Measurements from ENCODE around the gene VPS9D1. TPM values are rescaled to one million over a fixed set of nuclear protein-coding genes. Genes with fewer than 3 reads are reported as not detected.

The VPS9D1 gene
- total RNA-seq = 8.0 and 9.0 TPM in 2 replicates

GRCh38 chr16:89720813-89721545 lies at the start of gene VPS9D1, which contains the start of gene ZNF276:
VPS9D1 (minus strand) TSS chr16:89720898; CDS start chr16:89720861, 37 bp downstream.
ZNF276 (plus strand) TSS chr16:89721537; CDS start chr16:89721641, 104 bp downstream.

DNA sequence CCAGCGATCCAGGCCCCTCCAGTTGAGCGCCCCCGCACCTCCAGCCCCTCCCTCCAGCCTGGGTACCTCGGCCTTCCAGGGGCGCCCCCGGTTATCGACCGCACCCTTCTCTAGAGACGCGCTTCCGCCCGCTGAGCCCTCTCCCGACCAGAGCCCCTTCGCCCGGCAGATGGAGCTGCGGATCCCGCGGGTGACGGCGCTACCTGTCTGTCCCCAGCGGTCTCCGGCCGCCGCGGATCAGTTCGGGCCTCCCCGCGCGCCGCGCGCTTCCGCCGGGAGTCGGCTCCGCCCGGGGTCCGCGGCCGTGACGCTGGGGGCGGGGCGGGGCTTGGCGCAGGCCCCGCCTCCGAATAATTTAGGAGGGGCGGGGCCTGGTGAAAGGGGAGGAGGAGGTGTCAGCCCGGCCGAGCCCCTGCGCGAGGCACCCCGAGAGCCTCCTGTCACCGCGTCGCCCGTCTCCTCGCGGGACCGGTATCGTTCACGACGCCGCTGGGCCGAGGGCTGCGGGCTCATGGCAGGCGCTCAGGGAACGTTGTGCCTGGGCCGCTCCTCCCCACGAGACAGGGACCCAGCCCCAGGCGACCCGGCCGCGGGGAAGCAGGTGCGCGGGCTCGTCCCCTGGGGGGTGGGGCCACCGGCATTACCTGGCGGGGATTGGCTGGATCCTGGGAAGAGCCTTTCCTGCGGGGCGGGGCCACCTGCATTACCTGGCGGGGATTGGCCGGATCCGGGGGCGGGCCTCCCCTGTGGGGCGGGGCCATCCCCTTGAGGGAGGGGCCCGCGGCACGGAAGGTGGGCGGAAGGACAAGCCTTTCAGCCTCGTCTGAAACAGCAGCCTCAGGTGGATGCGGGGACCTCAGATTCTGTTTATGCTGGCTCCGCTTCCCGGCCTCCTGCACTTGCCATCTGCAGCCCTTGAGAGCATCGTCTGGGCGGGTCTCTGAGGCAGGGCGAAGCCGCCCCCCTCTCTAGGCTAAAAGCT lies 19.0 kb downstream of the VPS9D1 start, which contains the start of gene SPATA2L:
SPATA2L (minus strand) TSS at position 281 of the 982 bp plus-strand sequence. CDS start 473 bp downstream, outside the sequence.

GRCh38 chr16:89686520-89687091 lies 34.1 kb downstream of the VPS9D1 start, which contains the start of gene CDK10:
CDK10 (plus strand) TSS chr16:89686689; CDS start chr16:89686711, 22 bp downstream.

DNA sequence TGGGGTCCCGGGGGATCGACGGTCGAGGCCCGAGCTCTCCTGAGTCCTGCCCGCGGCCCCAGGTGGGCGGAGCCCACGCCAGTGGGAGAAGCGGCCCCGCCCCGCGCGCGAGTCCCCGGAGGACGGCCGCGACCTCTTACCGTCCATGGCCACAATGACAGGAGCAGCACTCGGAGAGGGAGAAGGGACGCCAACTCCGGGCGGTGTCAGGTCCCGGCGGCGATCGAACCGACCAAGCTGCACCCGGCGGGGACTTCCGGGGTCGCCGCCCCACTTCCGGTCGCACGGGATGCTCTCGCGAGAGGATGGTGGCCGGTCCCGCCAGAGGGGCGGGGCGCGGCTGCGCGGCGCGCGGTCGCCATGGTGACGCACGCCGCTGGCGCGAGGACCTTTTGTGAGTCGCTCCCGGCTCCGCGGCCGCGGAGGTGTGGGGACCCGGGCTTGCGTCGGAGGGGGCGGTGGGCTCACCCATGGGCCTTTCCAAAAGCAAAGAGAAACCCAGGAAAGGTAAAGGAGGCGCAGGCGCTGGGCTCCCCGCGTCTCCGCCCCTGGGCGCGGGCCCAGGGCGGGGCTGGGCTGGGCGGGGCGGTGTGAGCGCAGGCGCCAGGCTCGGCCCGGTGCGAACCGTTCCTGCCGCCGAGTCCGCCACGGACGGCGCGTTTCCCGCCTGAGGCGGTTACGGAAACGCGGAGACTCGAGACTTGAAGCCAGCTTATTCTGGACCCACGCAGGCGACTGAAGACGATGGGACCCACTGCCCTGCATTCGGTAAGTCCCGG lies 63.1 kb downstream of the VPS9D1 start, which contains the start of the genes CHMP1A and SPATA33:
CHMP1A (minus strand) TSS at position 267 of the 779 bp plus-strand sequence; CDS start at position 147, 120 bp downstream.
SPATA33 (plus strand) TSS at position 395 of the 779 bp plus-strand sequence; CDS start at position 471, 76 bp downstream.

Other genes with a start within 250 kb of the VPS9D1 start
- gene ANKRD11, start 230.3 kb downstream of the VPS9D1 start, total RNA-seq = 49.6 and 55.0 TPM in 2 replicates
- 124 and 126 TPM in 2 replicates for gene SPG7, start 212.5 kb downstream of the VPS9D1 start, total RNA-seq
- 2,712 and 3,948 TPM in 2 replicates for gene RPL13, start 160.2 kb downstream of the VPS9D1 start, total RNA-seq
- 9.2 and 30.4 TPM in 2 replicates for gene CPNE7, start 145.1 kb downstream of the VPS9D1 start, total RNA-seq
- gene DPEP1, start 107.3 kb downstream of the VPS9D1 start, total RNA-seq = under 0.01 and 0.26 TPM in 2 replicates
- 89.5 and 101 TPM in 2 replicates for gene CHMP1A, start 63.2 kb downstream of the VPS9D1 start, total RNA-seq
- 2.5 and 2.7 TPM in 2 replicates for gene SPATA33, start 63.1 kb downstream of the VPS9D1 start, total RNA-seq
- 28.9 and 34.5 TPM in 2 replicates for gene CDK10, start 34.2 kb downstream of the VPS9D1 start, total RNA-seq
- gene SPATA2L, start 19.2 kb downstream of the VPS9D1 start, total RNA-seq = 5.0 and 6.4 TPM in 2 replicates
- gene ZNF276, start 639 bp upstream of the VPS9D1 start, total RNA-seq = 7.4 and 9.8 TPM in 2 replicates
- gene FANCA, start 95.7 kb upstream of the VPS9D1 start, total RNA-seq = 1.5 and 3.9 TPM in 2 replicates
- 1.5 and 1.6 TPM in 2 replicates for gene SPIRE2, start 107.6 kb upstream of the VPS9D1 start, total RNA-seq
- gene TCF25, start 152.7 kb upstream of the VPS9D1 start, total RNA-seq = 240 and 255 TPM in 2 replicates
- 6.4 and 7.4 TPM in 2 replicates for gene MC1R, start 198.0 kb upstream of the VPS9D1 start, total RNA-seq
- 574 and 719 TPM in 2 replicates for gene TUBB3, start 202.4 kb upstream of the VPS9D1 start, total RNA-seq
- gene DEF8, start 227.9 kb upstream of the VPS9D1 start, total RNA-seq = 91.7 and 95.3 TPM in 2 replicates